GM19025 (cell line): Measurements from ENCODE around the gene ZNF37A.
"Not testable (repeated sequence)": the region's sequence is repeated elsewhere in the genome, so short reads cannot be mapped to it uniquely, and the experiment has no call there.

ENCODE experiments used
- ATAC-seq: cut with Tn5 transposase; IDR thresholded peaks from one replicate; pipeline ENCODE4 v1.9.1; 2021; ENCODE audit warnings: mild to moderate bottlenecking, low read depth, moderate library complexity; ENCODE audit not compliant: unreplicated experiment

ZNF37A gene

GRCh38 chr10:38094158-38094926, at the start of gene ZNF37A:
Gene ZNF37A (plus strand): TSS chr10:38094337. CDS start chr10:38096618, 2,281 bp downstream.
- ATAC-seq = peak; percentile 95

- no peak for ATAC-seq
These were observed 49.0 kb upstream of the ZNF37A start for GRCh38 chr10:38045129-38045528.

GRCh38 chr10:38047666-38048065, 46.5 kb upstream of the ZNF37A start:
- no peak for ATAC-seq

GRCh38 chr10:38050212-38050611, 43.9 kb upstream of the ZNF37A start:
- ATAC-seq = no peak

GRCh38 chr10:38054361-38054797, 39.8 kb upstream of the ZNF37A start:
- no peak for ATAC-seq

- ATAC-seq = not testable (repeated sequence)
These were observed 38.8 kb upstream of the ZNF37A start for GRCh38 chr10:38055274-38055894.

GRCh38 chr10:38069663-38070062, 24.5 kb upstream of the ZNF37A start:
- ATAC-seq = not testable (repeated sequence)

GRCh38 chr10:38070501-38070900, 23.6 kb upstream of the ZNF37A start:
- no peak for ATAC-seq

- no peak for ATAC-seq
These were observed 21.6 kb upstream of the ZNF37A start for GRCh38 chr10:38072552-38072951.

GRCh38 chr10:38076687-38077086, 17.4 kb upstream of the ZNF37A start:
- no peak for ATAC-seq

DNA sequence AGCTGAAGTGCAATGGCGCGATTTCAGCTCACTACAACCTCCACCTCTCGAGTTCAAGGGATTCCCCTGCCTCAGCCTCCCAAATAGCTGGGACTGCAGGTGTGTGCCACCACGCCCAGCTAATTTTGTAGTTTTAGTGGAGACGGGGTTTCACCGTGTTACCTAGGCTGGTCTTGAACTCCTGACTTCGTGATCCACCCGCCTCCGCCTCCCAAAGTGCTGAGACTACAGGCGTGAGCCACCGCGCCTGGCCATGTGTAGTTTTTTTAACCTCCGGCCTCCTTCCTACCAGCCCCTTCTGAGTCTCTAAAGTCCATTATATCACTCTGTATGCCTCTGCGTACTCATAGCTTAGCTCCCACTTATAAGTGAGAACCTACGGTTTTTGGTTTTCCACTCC, 819 bp upstream of the ZNF37A start:
- ATAC-seq = not testable (repeated sequence)

GRCh38 chr10:38093816-38094157, 350 bp upstream of the ZNF37A start:
- ATAC-seq = peak; percentile 23

- no peak for ATAC-seq
These were observed 914 bp downstream of the ZNF37A start for GRCh38 chr10:38094927-38095574.

- ATAC-seq = no peak
These were observed 8.7 kb downstream of the ZNF37A start for GRCh38 chr10:38102880-38103279.

GRCh38 chr10:38103756-38104155, 9.6 kb downstream of the ZNF37A start:
- ATAC-seq = no peak

- no peak for ATAC-seq
These were observed 18.0 kb downstream of the ZNF37A start for GRCh38 chr10:38112159-38112558.

- no peak for ATAC-seq
These were observed 24.1 kb downstream of the ZNF37A start for GRCh38 chr10:38118072-38118807.

DNA sequence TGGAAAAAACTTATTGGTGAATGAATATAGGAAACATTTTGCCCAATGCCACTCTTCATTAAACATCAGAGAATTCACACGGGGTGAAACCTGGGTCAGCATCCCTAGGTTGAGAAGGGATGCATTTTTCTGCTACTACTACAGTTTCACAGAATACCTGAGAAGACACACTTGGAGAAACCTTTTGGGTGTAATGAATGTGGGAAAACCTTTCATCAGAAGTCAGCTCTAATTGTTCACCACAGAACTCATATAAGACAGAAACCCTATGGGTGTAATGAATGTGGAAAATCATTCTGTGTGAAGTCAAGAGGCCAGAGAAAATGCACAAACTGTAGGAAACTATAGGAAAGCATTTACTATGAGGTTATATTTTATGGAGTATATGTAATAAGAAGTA, 24.9 kb downstream of the ZNF37A start:
- ATAC-seq = no peak

DNA sequence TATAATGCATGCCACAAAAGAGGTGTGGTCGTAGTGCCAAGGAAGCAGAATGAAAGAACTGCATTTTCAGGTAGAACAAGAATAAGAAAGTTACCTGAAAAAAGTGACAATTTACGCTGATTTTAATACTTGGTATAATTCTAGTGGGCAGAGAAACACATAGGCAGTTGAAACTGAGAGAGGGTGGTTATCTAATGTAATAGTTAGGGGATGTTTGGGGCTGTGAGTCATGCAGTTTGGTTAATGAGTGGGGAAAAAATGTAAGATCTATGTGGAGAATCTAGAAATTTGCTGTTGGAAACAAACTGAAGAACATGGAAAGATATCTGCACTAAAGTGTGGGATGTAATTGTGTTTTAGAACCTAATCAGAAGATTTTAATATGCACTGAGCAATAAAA, 33.7 kb downstream of the ZNF37A start:
- no peak for ATAC-seq

DNA sequence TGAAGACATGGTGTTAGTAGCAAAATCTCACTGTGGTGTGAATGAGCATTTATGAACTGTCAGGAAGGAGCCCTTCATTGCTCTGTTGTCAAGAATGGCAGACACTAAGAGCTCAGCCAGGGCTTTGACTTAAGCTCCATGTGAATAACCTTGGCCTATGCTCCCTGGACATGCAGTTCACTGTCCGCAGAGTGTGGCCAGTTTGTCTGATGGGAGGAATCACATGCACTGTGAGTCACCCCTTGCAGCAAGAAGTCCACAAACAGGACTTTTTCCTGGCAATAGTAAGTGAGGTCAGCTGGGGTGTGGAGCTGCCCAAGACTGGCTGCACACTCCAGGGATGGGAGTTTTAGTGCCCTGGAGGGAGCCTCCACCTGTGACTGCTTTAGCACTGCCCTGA, 49.5 kb downstream of the ZNF37A start:
- no peak for ATAC-seq
